ENCODE data around the gene PTCH1. TPM values are rescaled to one million over a fixed set of nuclear protein-coding genes. Genes with fewer than 3 reads are reported as not detected.

The PTCH1 gene
- total RNA-seq, 1 experiment from 2014 or later: 6.6 TPM

DNA sequence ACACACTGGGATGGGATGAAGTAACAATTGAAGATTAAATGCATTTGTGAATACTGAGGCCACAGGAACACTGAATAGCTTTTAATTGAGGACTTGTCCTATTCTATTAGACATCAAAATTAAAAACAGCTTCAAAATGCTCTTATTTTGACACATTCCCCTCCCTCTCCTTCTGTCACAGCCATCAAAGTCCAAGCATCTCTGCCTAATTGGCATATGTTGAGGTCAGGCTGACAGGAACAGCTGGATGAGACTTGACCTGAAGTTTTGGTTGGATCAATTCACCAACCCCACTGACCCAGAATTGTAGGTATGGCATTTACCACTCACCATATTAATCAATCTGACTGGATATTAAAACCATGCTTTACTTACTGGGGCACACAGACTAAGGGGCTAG lies 96.3 kb downstream of the PTCH1 start:
- in situ Hi-C loops (cut with HindIII; ENCODE audit: low pct_unique_long_range_greater_than_20kb, low sequenced_read_pairs): no loop called here
- 0 out of 2 replicates have a peak, but pooled peaks cover 7% of the 10 kb centered on the region for H3K9me3 ChIP-seq (ENCODE audit: control insufficient read depth, insufficient read depth, low read depth, low read length)
- ChIA-PET POLR2A (no interaction called here), CTCF (no interaction called here)
- H3K36me3 ChIP-seq (ENCODE audit: control insufficient read depth, insufficient read depth, low read length): no peaks in the 10 kb centered on the region
- no TSS peak for BruUV-seq (replicated peaks)
- DNase-seq (ENCODE audit: low read depth, low spot score) (no peak), ATAC-seq (no peak)
- intact Hi-C loops (cut with micrococcal nuclease; ENCODE audit: unreplicated experiment): no loop called here
- TF ChIP-seq TCF7L2 (IDR thresholded peaks at IDR 0.05; ENCODE audit: low read depth, low read length) (no peak), POLR2AphosphoS5 (IDR thresholded peaks at IDR 0.05; ENCODE audit: low read depth, low read length) (no peak), SIN3A (IDR thresholded peaks at IDR 0.05; ENCODE audit: borderline replicate concordance, insufficient read depth, low read depth, low read length) (no peak)
- TF ChIP-seq, protein P1, sequence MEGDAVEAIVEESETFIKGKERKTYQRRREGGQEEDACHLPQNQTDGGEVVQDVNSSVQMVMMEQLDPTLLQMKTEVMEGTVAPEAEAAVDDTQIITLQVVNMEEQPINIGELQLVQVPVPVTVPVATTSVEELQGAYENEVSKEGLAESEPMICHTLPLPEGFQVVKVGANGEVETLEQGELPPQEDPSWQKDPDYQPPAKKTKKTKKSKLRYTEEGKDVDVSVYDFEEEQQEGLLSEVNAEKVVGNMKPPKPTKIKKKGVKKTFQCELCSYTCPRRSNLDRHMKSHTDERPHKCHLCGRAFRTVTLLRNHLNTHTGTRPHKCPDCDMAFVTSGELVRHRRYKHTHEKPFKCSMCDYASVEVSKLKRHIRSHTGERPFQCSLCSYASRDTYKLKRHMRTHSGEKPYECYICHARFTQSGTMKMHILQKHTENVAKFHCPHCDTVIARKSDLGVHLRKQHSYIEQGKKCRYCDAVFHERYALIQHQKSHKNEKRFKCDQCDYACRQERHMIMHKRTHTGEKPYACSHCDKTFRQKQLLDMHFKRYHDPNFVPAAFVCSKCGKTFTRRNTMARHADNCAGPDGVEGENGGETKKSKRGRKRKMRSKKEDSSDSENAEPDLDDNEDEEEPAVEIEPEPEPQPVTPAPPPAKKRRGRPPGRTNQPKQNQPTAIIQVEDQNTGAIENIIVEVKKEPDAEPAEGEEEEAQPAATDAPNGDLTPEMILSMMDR (IDR thresholded peaks at IDR 0.05): no peak
- TF ChIP-seq, protein P2, sequence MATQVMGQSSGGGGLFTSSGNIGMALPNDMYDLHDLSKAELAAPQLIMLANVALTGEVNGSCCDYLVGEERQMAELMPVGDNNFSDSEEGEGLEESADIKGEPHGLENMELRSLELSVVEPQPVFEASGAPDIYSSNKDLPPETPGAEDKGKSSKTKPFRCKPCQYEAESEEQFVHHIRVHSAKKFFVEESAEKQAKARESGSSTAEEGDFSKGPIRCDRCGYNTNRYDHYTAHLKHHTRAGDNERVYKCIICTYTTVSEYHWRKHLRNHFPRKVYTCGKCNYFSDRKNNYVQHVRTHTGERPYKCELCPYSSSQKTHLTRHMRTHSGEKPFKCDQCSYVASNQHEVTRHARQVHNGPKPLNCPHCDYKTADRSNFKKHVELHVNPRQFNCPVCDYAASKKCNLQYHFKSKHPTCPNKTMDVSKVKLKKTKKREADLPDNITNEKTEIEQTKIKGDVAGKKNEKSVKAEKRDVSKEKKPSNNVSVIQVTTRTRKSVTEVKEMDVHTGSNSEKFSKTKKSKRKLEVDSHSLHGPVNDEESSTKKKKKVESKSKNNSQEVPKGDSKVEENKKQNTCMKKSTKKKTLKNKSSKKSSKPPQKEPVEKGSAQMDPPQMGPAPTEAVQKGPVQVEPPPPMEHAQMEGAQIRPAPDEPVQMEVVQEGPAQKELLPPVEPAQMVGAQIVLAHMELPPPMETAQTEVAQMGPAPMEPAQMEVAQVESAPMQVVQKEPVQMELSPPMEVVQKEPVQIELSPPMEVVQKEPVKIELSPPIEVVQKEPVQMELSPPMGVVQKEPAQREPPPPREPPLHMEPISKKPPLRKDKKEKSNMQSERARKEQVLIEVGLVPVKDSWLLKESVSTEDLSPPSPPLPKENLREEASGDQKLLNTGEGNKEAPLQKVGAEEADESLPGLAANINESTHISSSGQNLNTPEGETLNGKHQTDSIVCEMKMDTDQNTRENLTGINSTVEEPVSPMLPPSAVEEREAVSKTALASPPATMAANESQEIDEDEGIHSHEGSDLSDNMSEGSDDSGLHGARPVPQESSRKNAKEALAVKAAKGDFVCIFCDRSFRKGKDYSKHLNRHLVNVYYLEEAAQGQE (IDR thresholded peaks at IDR 0.05; ENCODE audit: insufficient read depth in 1 of 2, low read depth in 2 of 2, low read length in 1 of 2): no peak
- H3K4me1 ChIP-seq (ENCODE audit: control insufficient read depth, insufficient read depth, low read length): no peaks in the 10 kb centered on the region
- H3K27me3 ChIP-seq (ENCODE audit: control insufficient read depth, insufficient read depth, low read length): no peaks in the 10 kb centered on the region
- H3K4me3 ChIP-seq (ENCODE audit: low read depth in 2 of 2, low read length in 2 of 2): no peak overlapping the region
- H3K27ac ChIP-seq (ENCODE audit: low read length): no peak overlapping the region

DNA sequence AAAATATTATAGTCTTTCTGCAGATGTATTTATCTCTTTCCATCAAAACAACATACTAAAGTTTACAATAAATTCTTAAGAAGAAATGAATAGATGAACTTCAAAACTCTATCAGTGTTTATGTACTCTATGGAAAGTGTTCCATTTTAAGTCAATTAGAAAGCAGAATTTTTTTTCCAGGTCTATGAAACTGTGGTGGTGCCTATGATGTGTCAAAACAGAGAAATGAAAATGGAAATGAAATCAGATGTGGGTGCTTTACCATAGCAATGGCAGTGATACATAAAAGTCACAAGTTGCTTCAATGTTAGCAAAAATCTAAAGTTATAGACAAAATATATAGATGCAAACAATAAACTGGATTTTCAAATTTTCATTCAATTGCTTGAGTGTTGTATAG lies 97.3 kb downstream of the PTCH1 start:
- intact Hi-C loops (cut with micrococcal nuclease; ENCODE audit: unreplicated experiment): no loop called here
- POLR2A ChIA-PET: no interaction called here
- DNase-seq (ENCODE audit: low read depth, low spot score): no peak

More for the DNA sequence above, 97.3 kb downstream of the PTCH1 start:
- no peaks in the 10 kb centered on the region for H3K36me3 ChIP-seq (ENCODE audit: control insufficient read depth, insufficient read depth, low read length)
- H3K9me3 ChIP-seq (ENCODE audit: control insufficient read depth, insufficient read depth, low read depth, low read length): 0 out of 2 replicates have a peak, but pooled peaks cover 7% of the 10 kb centered on the region
- BruUV-seq (replicated peaks): no TSS peak
- no peaks in the 10 kb centered on the region for H3K27me3 ChIP-seq (ENCODE audit: control insufficient read depth, insufficient read depth, low read length)
- in situ Hi-C loops (cut with HindIII; ENCODE audit: low pct_unique_long_range_greater_than_20kb, low sequenced_read_pairs): no loop called here
- TF ChIP-seq, protein P1 (IDR thresholded peaks at IDR 0.05): no peak
- TF ChIP-seq POLR2AphosphoS5 (IDR thresholded peaks at IDR 0.05; ENCODE audit: low read depth, low read length): no peak
- TF ChIP-seq TCF7L2 (IDR thresholded peaks at IDR 0.05; ENCODE audit: low read depth, low read length): no peak
- TF ChIP-seq, protein P2 (IDR thresholded peaks at IDR 0.05; ENCODE audit: insufficient read depth in 1 of 2, low read depth in 2 of 2, low read length in 1 of 2): no peak
- no peak for ATAC-seq
- H3K27ac ChIP-seq (ENCODE audit: low read length): no peak overlapping the region
- CTCF ChIA-PET: no interaction called here
- H3K4me3 ChIP-seq (ENCODE audit: low read depth in 2 of 2, low read length in 2 of 2): no peak overlapping the region
- no peaks in the 10 kb centered on the region for H3K4me1 ChIP-seq (ENCODE audit: control insufficient read depth, insufficient read depth, low read length)

Measured in Panc1 (cell line).